ENCODE data around the gene KCNQ4. TPM values are rescaled to one million over a fixed set of nuclear protein-coding genes. Genes with fewer than 3 reads are reported as not detected.

The KCNQ4 gene
- total RNA-seq, 1 donor from 2014 or later, result not detected

DNA sequence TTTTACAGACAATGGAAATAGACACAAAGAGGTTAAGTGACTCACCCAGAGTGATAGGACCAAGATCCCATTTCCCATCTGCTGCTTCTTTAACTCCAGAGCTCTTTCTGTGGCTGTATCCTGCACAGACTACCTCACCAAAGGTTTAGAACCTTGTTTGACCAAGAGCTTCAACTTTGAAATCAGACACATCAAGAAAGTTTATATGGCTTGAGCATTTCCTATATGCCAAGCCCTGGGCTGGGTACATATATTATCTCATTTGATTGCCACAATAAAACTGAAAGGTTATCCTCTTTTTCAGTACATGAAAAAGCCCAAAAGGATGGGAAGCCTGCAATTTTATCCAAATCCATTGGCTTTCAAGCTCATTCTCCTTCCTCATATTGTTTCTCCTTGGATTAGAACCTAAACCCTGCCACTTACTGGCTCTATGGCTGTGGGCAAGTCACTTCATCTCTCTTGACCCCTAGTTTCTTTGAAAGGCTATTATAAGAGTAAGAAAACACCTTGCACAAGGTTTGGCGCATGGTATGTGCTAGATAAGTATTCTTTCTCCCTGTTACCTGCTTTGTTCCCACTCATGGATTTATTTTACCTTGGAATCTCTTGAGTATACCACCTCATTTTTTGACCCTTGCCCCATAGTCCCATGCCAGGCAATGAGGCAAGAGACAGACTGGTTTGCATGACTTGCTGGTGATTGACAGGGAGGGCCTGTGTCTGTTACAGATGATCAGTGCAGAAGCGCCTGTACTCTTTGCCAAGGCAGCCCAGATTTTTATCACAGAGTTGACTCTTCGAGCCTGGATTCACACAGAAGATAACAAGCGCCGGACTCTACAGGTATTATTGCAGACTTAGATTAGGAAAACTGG, 34.5 kb upstream of the KCNQ4 start:
- Histone ChIP-seq H3K36me3 (peaks cover 7% of the 10 kb centered on the region), H3K4me3 (no peak overlapping the region), H3F3A (ENCODE audit: low read depth) (no peaks in the 10 kb centered on the region), H3K9me3 (ENCODE audit: low read depth) (no peaks in the 10 kb centered on the region), H3K27me3 (no peaks in the 10 kb centered on the region), H3K27ac (no peak overlapping the region), H3K4me1 (no peaks in the 10 kb centered on the region), H3K79me2 (ENCODE audit: low read depth) (peaks cover 28% of the 10 kb centered on the region), H2AFZ (replicated peaks) (no peak overlapping the region), H4K20me1 (ENCODE audit: low read depth) (peaks cover 23% of the 10 kb centered on the region), H3K9ac (no peak overlapping the region), H3K4me2 (no peak overlapping the region)
- Mint-ChIP-seq H3K4me3 (no peak overlapping the region), H3K4me1 (peaks cover 9% of the 10 kb centered on the region), H3K27ac (no peak overlapping the region), H3K27me3 (ENCODE audit: insufficient read depth, low read depth) (no peaks in the 10 kb centered on the region), H3K9me3 (no peaks in the 10 kb centered on the region), H3K36me3 (peaks cover 36% of the 10 kb centered on the region)
- TF ChIP-seq EZH2phosphoT487 (IDR thresholded peaks at IDR 0.05) (no peak), EZH2 (IDR thresholded peaks at IDR 0.05) (no peak), CTCF (IDR thresholded peaks at IDR 0.05) (no peak)
- no peak for DNase-seq (ENCODE audit: low spot score)

GRCh38 chr1:40749817-40750216, 33.8 kb upstream of the KCNQ4 start:
- H3K36me3 Mint-ChIP-seq, result peaks cover 39% of the 10 kb centered on the region
- H3K4me1 Mint-ChIP-seq, result peaks cover 8% of the 10 kb centered on the region
- TF ChIP-seq EZH2 (IDR thresholded peaks at IDR 0.05) (no peak), CTCF (IDR thresholded peaks at IDR 0.05) (no peak), EZH2phosphoT487 (IDR thresholded peaks at IDR 0.05) (no peak)
- H3K79me2 ChIP-seq (ENCODE audit: low read depth), result peaks cover 20% of the 10 kb centered on the region
- no peak overlapping the region for H3K9ac ChIP-seq
- no peaks in the 10 kb centered on the region for H3K27me3 Mint-ChIP-seq (ENCODE audit: insufficient read depth, low read depth)
- H3K4me3 ChIP-seq, result no peak overlapping the region
- no peaks in the 10 kb centered on the region for H3K9me3 Mint-ChIP-seq
- no peaks in the 10 kb centered on the region for H3K27me3 ChIP-seq
- H2AFZ ChIP-seq (replicated peaks), result no peak overlapping the region
- H3K27ac Mint-ChIP-seq, result no peak overlapping the region
- H3K27ac ChIP-seq, result no peak overlapping the region
- H3K9me3 ChIP-seq (ENCODE audit: low read depth), result no peaks in the 10 kb centered on the region
- H3K4me3 Mint-ChIP-seq, result no peak overlapping the region
- no peak overlapping the region for H3K4me2 ChIP-seq
- H3K4me1 ChIP-seq, result no peaks in the 10 kb centered on the region
- no peaks in the 10 kb centered on the region for H3F3A ChIP-seq (ENCODE audit: low read depth)
- H3K36me3 ChIP-seq, result peaks cover 7% of the 10 kb centered on the region
- DNase-seq (ENCODE audit: low spot score), result no peak
- peaks cover 19% of the 10 kb centered on the region for H4K20me1 ChIP-seq (ENCODE audit: low read depth)

GRCh38 chr1:40750451-40750908, 33.1 kb upstream of the KCNQ4 start:
- Histone ChIP-seq H3K36me3 (peaks cover 7% of the 10 kb centered on the region), H3K4me2 (no peak overlapping the region)

More at GRCh38 chr1:40750451-40750908, 33.1 kb upstream of the KCNQ4 start:
- Mint-ChIP-seq H3K4me1 (peaks cover 1% of the 10 kb centered on the region), H3K9me3 (no peaks in the 10 kb centered on the region), H3K36me3 (peaks cover 39% of the 10 kb centered on the region), H3K4me3 (no peak overlapping the region), H3K27me3 (ENCODE audit: insufficient read depth, low read depth) (no peaks in the 10 kb centered on the region), H3K27ac (no peak overlapping the region)
- TF ChIP-seq CTCF (IDR thresholded peaks at IDR 0.05) (no peak), EZH2phosphoT487 (IDR thresholded peaks at IDR 0.05) (no peak), EZH2 (IDR thresholded peaks at IDR 0.05) (no peak)
- H3K79me2 ChIP-seq (ENCODE audit: low read depth), result peaks cover 14% of the 10 kb centered on the region
- H3K27me3 ChIP-seq, result no peaks in the 10 kb centered on the region
- H3K9me3 ChIP-seq (ENCODE audit: low read depth), result no peaks in the 10 kb centered on the region
- H3K9ac ChIP-seq, result no peak overlapping the region
- H3F3A ChIP-seq (ENCODE audit: low read depth), result no peaks in the 10 kb centered on the region
- peaks cover 20% of the 10 kb centered on the region for H4K20me1 ChIP-seq (ENCODE audit: low read depth)
- no peak for DNase-seq (ENCODE audit: low spot score)
- no peak overlapping the region for H2AFZ ChIP-seq (replicated peaks)
- no peak overlapping the region for H3K27ac ChIP-seq
- H3K4me3 ChIP-seq, result no peak overlapping the region
- no peaks in the 10 kb centered on the region for H3K4me1 ChIP-seq

All from neural progenitor cell (in vitro differentiated cells).